Loucy (cell line): ENCODE measurements around the gene PARVA.

Experiments used
- H2AFZ ChIP-seq: fragments of 200-600 bp; sonication (generic); 2 replicates; pipeline ENCODE4 v1.6.0; 2016; ENCODE audit warnings: antibody characterized with exemption, mild to moderate bottlenecking, low read length, moderate library complexity
- H3F3A ChIP-seq: fragments of 200-600 bp; 2 replicates; pipeline ENCODE4 v1.6.0; 2016; ENCODE audit warnings: antibody characterized with exemption, low read depth, mild to moderate bottlenecking
- H3K27me3 ChIP-seq: fragments of 200-600 bp; sonication (generic); 2 replicates; pipeline ENCODE4 v1.6.1; 2014; ENCODE audit warnings: low read length, mild to moderate bottlenecking; ENCODE audit not compliant: insufficient read depth, poor library complexity, severe bottlenecking
- H3K36me3 ChIP-seq: fragments of 200-600 bp; sonication (generic); 2 replicates; pipeline ENCODE4 v1.6.1; 2016; ENCODE audit warnings: low read length; ENCODE audit not compliant: insufficient read depth
- H3K4me1 ChIP-seq: fragments of 200-600 bp; sonication (generic); 2 replicates; pipeline ENCODE4 v1.5.1; 2014; ENCODE audit warnings: low read length, mild to moderate bottlenecking; ENCODE audit not compliant: insufficient read depth, poor library complexity, severe bottlenecking
- H3K4me2 ChIP-seq: fragments of 200-600 bp; sonication (generic); 2 replicates; pipeline ENCODE4 v1.6.0; 2014; ENCODE audit warnings: antibody characterized with exemption, low read length, low read depth, mild to moderate bottlenecking; ENCODE audit not compliant: poor library complexity, severe bottlenecking
- H3K4me3 ChIP-seq: fragments of 200-600 bp; sonication (generic); 2 replicates; pipeline ENCODE4 v1.5.1; 2014; ENCODE audit warnings: low read length, mild to moderate bottlenecking, mixed read lengths; ENCODE audit not compliant: poor library complexity, severe bottlenecking
- H3K79me2 ChIP-seq: fragments of 200-600 bp; sonication (generic); 2 replicates; pipeline ENCODE4 v1.6.1; 2014; ENCODE audit warnings: low read length; ENCODE audit not compliant: insufficient read depth
- H3K9ac ChIP-seq: fragments of 200-600 bp; sonication (generic); 2 replicates; pipeline ENCODE4 v1.6.0; 2014; ENCODE audit warnings: mild to moderate bottlenecking, low read depth, low read length, moderate library complexity; ENCODE audit not compliant: poor library complexity, severe bottlenecking
- H3K9me2 ChIP-seq: fragments of 200-600 bp; sonication (generic); replicated peaks from 2 replicates; pipeline ENCODE4 v1.6.1; 2016; ENCODE audit warnings: low read depth, low read length, mixed read lengths
- H3K9me3 ChIP-seq: fragments of 200-600 bp; sonication (generic); 2 replicates; pipeline ENCODE4 v1.6.1; 2014; ENCODE audit warnings: mild to moderate bottlenecking, antibody characterized with exemption, low read length, low read depth; ENCODE audit not compliant: insufficient read depth
- H4K20me1 ChIP-seq: fragments of 200-600 bp; sonication (generic); 2 replicates; pipeline ENCODE4 v1.6.0; 2014; ENCODE audit warnings: antibody characterized with exemption, low read length, mild to moderate bottlenecking; ENCODE audit not compliant: insufficient read depth, poor library complexity, severe bottlenecking
- CTCF ChIP-seq: fragments of 200-600 bp; sonication (generic); conservative IDR thresholded peaks from 2 replicates; pipeline ENCODE4 v1.5.1; 2014; ENCODE audit warnings: mild to moderate bottlenecking, antibody characterized with exemption, low read length
- EZH2phosphoT487 ChIP-seq: fragments of 200-600 bp; IDR thresholded peaks from 2 replicates; pipeline ENCODE4 v1.6.1; 2018; ENCODE audit warnings: antibody characterized with exemption, mild to moderate bottlenecking, moderate library complexity, borderline replicate concordance

The PARVA gene

GRCh38 chr11:12403122-12403996 lies 26.0 kb downstream of the PARVA start:
- Histone ChIP-seq H3K9me2 (no peaks in the 10 kb centered on the region), H3K36me3 (no peaks in the 10 kb centered on the region), H4K20me1 (no peaks in the 10 kb centered on the region), H3K4me2 (no peak overlapping the region), H3K9ac (no peak overlapping the region), H3K79me2 (no peaks in the 10 kb centered on the region), H3K4me3 (no peak overlapping the region), H2AFZ (no peak overlapping the region), H3K4me1 (no peaks in the 10 kb centered on the region), H3K9me3 (no peaks in the 10 kb centered on the region), H3K27me3 (no peaks in the 10 kb centered on the region), H3F3A (no peaks in the 10 kb centered on the region)
- TF ChIP-seq EZH2phosphoT487 (no peak), CTCF (no peak)

- Histone ChIP-seq H4K20me1 (no peaks in the 10 kb centered on the region), H3F3A (no peaks in the 10 kb centered on the region), H3K4me1 (no peaks in the 10 kb centered on the region), H3K9me2 (no peaks in the 10 kb centered on the region), H3K36me3 (no peaks in the 10 kb centered on the region), H3K27me3 (no peaks in the 10 kb centered on the region), H3K4me3 (no peak overlapping the region), H3K4me2 (no peak overlapping the region), H3K79me2 (no peaks in the 10 kb centered on the region), H3K9me3 (no peaks in the 10 kb centered on the region), H2AFZ (no peak overlapping the region), H3K9ac (no peak overlapping the region)
- TF ChIP-seq CTCF (no peak), EZH2phosphoT487 (no peak)
These were observed 26.6 kb downstream of the PARVA start for GRCh38 chr11:12403997-12404350.

GRCh38 chr11:12404436-12404835 lies 27.1 kb downstream of the PARVA start:
- Histone ChIP-seq H4K20me1 (no peaks in the 10 kb centered on the region), H3K9me3 (no peaks in the 10 kb centered on the region), H3K27me3 (no peaks in the 10 kb centered on the region), H3K79me2 (no peaks in the 10 kb centered on the region), H3K9me2 (no peaks in the 10 kb centered on the region), H3F3A (no peaks in the 10 kb centered on the region), H3K4me1 (no peaks in the 10 kb centered on the region), H2AFZ (no peak overlapping the region), H3K36me3 (no peaks in the 10 kb centered on the region), H3K9ac (no peak overlapping the region), H3K4me3 (no peak overlapping the region), H3K4me2 (no peak overlapping the region)
- TF ChIP-seq CTCF (no peak), EZH2phosphoT487 (no peak)
